Measurements from ENCODE around the gene CFAP221.

GRCh38 chr2:119548516-119549120 is 4.4 kb downstream of the CFAP221 start:
- TF ChIP-seq EZH2 (IDR thresholded peaks at IDR 0.05; ENCODE audit: insufficient read depth, low read length) (no peak), CTCF (IDR thresholded peaks at IDR 0.05; ENCODE audit: insufficient read depth, low read depth, low read length) (no peak)

Data from astrocyte (in vitro differentiated cells and primary cell).